CD4-positive, alpha-beta T cell treated with Interleukin-2 at 100 ng/mL for 4 hours (primary cell): ENCODE data around the gene ZNF524.
"Not testable (repeated sequence)": the region's sequence is repeated elsewhere in the genome, so short reads cannot be mapped to it uniquely, and the experiment has no call there.

ENCODE experiments used
- DNase-seq: peaks from one replicate; pipeline ENCODE4 v3.0.0-alpha.2; 2020; ENCODE audit warnings: low spot score

ZNF524 gene, protein sequence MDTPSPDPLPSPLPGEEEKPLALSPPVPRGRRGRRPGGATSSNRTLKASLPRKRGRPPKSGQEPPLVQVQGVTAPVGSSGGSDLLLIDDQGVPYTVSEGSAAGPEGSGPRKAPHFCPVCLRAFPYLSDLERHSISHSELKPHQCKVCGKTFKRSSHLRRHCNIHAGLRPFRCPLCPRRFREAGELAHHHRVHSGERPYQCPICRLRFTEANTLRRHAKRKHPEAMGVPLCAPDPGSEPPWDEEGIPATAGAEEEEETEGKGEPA

DNA sequence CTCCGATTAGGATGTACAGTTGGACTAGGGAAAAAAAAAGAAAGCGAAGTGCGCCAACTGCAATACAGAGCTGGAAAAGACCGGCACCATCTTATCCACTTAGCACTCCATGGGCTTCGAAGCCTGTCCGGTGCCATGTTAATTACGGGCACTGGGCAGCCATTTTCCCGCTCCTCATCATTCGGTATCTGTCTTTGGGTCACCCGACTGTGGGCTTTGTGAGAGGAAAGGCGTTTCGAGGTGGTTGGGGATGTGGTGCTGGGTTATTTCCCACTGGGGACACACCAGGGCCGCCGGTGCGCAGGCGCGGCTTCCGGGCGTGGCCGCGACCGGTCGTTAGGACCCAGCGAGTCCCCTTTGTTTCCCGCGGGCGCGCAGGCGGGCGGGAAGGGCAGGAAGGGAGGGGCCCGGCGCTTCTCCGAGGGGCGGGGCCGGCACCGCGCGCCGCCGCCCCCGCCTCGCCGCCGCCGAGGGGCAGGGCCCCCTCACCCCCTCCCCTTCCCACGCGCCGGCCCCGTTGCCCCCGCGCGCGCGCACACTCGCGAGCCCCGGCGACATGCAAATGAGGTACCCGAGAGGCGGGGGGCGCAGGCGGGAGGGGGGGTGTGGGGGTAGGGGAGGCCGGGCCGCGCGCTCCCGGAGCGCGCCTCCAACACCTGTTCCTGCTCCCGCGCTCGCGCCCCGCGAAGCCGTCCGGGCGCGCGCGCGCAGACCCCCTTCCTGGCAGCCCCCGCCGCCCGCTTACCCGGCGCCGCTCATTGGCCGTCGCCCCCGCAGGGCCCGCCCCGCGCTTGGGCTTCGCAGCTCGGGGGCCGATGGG, at the start of gene ZNF524:
ZNF524 (plus strand) TSS at position 447 of the 820 bp plus-strand sequence. CDS start 1,825 bp downstream, outside the sequence.
- peak; percentile 87 for DNase-seq

DNA sequence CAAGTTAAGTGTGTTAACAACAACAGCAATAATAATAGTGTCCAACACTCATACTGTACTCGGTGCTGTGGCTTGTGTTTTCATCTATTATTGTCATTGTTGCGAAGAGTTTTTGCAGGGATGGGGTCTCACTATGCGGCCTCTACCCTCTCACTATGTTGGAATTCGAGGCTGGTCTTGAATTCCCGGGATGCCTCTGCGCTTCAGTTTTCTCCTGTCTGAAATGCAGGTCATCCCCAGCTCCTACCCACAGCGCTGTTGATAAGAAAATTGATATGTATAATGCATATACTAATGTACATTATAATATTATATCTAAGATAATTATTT, 49.8 kb upstream of the ZNF524 start:
- no peak for DNase-seq

DNA sequence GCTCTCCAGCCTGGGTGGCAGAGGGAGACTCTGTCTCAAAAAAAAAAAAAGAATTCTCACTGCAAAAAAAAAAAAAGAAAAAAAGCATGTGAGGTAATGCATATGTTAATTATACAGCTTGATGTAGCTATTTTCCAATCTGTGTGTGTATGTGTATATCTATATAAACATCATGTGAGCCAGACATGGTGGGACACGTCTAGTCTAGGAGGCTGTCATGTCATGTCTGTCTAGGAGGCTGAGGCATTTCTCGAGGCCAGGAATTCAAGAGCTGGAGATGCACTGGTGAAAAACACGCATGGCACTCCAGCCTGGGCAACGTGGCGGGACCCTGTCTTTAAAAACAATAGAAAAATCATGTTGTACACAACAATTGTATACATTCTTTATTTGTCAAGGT, 47.9 kb upstream of the ZNF524 start:
- DNase-seq, result no peak

DNA sequence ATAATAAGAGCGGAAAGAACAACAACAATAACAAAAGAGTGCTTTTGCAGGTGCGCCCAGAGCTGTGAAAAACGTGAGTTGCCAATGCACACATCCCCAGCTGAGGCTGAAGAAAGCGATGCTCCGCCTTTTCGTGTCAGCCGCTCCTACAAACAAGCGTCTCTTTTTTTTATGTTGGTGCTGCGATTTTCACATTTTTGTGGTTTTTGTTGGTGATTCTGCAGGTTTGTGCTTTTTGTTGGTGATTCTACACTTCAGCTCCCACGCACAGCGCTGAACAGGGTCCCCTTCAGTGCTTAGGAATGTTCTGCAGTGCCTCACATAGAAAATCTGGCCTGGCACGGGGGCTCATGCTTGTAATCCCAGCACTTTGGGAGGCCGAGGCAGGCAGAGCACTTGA, 47.5 kb upstream of the ZNF524 start:
- no peak for DNase-seq

DNA sequence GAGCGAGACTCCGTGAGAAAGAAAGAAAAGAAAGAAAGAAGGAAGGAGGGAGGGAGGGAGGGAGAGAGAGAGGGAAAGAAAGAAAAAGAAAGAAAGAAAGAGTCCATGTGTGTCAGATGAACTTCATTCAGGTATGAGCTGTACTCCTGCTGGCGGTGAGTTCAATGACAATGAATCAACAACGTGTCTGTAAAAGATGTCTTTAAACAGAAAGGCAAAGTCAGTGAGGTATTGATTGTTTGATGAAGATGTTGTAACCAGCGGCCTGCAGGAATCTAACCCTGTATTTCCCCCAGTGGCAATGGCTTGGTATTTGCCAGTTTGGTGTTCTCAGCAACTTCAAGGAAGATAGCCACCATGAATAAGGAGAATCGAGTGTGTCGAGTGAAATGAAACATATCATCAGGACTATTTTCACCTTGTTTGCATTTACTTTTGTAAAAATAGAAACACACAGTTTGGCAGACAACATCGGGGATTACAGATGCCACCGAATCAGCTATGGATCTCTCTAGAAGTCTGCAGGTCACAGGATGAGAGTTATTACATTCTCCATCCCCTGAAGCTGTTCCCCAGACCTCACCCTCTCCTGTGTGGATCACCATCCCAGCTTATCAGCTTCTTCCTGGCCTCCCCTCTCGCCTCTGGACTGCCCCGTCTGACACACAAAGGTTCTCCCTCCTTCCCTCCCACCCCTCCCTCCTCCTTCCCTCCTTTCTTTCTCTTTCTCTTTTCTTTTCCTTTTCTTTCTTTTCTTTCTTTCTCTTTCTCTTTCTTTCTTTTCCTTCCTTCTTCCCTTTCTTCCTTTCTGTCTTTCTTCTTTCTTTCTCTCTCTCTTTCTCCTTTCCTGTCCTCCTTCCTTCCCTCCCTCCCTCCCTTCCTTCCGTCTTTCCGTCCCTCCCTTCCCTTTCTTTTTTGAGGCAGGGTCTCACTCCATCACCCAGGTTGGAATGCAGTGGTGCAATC, 46.6 kb upstream of the ZNF524 start:
- DNase-seq, result no peak

DNA sequence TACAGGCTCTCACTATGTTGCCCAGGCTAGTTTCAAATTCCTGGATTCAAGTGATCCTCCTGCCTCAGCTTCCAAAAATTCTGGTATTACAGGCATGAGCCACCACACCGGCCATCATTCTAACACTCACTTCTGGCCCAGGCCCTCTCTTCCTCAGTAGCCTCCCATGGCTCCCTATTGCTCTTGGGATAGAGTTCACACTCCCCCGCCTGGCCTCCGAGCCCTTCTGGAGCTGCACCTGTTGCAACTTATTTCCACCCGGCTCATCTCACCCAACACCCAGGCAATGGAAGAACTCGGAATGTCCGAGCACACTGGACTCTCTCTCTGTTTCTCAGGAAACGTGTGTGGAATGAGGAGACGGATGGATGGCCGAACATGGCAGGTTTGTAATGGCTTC, 45.8 kb upstream of the ZNF524 start:
- DNase-seq, result no peak

DNA sequence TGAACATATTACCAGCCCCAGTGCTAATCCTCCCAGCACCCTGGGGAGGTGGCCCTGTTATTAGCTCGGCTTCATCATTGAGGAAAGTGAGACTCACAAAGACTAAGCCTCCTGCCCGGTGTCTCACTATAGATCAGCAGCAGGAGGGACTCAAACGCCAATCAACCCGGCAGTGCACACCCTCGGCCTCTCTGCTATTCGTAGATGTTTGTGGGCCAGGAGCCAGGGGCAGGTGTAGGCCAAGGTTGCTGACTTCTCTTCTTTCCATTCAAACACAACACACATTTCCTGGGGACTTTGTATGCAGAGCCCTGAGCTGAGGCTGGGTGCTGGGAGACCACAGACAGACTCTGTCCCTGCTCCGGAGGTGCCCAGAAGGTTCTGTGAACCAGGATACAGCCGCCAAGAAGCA, 45.3 kb upstream of the ZNF524 start:
- no peak for DNase-seq

DNA sequence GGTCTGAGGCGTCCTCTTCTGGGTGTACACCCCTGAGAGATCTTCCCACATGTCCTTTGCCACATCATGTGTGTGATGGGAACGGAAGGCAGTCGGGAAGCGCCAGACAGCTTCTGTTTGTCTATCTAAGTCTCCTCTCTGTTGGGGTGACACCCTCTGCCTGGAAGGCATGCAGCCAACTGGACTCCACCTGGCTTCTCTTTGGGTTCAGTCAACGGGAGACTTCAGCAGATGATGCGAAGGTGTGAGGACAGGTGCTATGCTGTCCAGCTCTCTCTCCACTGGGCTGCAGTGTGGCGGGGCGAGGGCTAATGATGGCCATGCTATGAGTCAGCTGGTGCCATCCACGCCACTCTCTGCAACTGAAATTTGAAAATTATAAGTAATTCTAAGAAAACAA, 40.4 kb upstream of the ZNF524 start:
- no peak for DNase-seq

DNA sequence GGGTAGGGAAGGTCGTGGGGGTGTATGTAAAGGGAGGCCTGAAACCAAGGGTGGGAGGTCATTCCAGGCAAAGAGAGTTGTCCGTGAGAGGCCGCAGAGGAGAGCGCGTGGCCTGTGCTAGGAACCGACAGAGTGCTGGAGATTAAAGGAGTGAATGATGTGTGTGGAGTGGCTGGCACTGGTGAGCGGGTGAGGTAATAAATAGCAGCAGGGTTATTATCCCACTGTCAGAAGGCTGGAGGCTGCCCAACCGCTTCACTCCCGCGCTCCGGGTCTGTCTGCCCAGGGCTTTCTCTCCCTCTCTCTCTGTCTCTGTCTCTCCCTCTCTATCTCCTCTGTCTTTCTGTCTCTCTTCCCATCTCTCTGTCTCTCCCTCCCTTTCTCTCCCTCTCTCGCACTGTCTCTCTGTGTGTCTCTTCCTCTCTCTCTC, 36.8 kb upstream of the ZNF524 start:
- no peak for DNase-seq

DNA sequence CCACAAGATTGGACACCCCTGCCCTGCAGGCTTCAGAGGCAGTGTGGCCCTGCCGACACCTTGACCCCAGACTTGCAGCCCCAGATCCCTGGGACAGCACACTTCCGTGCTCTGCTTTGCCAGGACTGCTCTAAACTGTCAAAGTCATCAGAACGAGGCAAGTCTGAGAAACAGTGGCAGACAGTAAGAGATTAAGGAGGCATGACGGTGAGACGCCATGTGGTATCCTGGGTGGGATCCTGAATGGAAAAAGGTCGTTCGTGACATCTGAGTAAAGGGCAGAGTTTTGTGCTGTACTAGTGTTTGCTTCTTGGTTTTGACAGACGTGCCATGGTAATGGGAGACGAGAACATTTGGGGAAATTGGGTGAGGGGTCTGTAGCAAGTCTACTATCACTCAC, 33.3 kb upstream of the ZNF524 start:
- no peak for DNase-seq

DNA sequence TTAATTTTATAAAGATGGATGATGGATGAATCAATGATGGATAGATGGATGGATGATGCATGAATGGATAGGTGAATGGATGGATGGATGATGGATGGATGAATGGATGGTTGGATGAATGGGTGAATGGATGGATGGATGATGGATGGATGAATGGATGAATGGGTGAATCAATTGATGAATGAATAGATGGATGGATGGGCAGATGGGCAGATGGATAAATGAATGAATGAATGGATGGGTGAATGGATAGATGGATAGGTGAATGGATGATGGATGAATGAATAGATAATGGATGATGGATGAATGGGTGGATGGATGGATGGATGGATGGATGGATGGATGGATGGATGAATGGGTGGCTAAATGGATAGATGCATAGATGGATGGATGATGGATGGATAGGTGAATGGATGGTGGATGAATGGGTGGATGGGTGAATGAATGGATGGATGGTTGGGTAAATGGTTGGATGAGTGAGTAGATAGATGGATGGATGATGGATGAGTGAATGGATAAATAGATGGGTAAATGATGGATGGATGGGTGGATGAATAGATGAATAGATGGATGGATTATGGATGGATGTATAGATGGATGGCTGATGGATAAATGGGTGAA, 32.3 kb upstream of the ZNF524 start:
- no peak for DNase-seq

DNA sequence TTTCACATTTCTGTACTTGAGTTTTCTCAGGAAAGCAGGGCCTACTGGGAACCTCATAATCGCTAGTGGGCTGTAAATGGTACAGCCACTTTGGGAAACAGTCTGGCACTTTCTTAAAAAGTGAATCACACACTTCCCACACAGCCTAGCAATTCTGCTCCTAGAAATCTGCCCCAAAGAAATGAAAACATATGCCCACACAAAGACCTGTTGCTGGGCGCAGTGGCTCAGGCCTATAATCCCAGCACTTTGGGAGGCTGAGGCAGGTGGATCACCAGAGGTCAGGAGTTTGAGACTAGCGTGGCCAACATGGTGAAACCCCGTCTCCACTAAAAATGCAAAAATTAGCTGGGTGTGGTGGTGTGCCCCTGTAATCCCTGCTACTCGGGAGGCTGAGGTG, 30.6 kb upstream of the ZNF524 start:
- DNase-seq, result not testable (repeated sequence)

DNA sequence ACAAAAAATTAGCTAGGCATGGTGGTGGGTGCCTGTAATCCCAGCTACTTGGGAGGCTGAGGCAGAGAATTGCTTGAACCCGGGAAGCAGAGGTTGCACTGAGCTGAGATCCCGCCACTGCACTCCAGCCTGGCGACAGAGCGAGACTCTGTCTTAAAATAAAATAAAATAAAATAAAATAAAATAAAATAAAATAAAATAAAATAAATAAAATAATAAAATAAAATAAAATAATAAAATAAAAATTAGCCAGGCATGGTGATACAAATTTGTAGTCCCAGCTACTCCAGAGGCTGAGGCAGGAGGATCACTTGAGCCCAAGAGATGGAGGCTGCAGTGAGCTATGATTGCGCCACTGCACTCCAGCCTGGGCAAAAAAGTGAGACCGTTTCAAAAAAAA, 26.2 kb upstream of the ZNF524 start:
- not testable (repeated sequence) for DNase-seq

DNA sequence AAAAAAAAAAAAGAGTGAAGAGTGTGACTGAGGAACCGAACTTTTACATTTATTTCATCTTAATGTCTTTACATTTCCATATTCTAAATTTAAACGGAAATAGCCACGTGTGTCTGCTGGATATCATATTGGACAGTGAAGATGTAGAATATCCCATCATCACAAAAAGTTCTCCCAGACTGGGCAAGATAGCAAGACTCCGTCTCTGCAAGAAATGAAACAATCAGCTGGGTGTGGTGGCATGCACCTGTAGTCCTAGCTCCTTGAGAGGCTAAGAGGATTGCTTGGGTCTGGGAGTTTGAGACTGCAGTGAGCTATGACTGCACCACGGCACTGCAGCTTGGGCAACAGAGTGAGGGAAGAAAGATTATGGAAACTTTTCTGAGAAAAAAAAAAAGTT, 23.3 kb upstream of the ZNF524 start:
- no peak for DNase-seq

DNA sequence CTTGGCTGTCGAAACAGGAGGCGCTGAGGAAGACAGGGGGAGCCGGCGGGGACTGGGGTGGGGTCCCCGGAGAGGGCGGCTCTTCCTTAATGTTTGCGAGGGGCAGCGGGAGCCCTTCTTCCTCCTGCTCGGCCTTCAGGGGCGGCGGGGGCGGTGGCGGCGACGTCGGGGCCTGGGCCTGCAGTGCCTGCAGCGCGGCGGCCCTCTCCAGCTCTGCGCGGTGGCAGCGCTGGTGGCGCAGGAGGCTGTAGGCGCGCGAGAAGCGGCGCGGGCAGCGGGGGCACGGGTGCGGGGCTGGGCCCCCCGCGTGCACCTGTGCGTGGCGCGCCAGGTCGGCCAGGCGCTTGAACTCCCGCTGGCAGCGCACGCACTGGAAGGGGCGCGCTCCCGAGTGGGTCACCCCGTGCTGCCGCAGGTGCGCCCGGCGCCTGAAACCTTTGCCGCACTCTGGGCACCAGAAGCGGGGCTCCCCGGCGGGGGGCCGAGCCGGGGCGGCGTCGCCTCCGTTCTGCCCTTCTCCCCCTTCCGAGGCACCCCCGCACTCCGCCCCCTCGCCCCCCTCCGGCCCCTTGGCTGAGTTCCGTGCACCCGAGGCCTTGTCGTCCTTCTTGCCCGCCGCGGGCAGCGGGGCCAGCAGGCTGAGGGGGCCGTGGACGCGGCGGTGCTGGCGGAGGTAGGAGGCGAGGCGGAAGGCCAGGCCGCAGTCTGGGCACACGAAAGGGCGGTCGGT, 21.9 kb upstream of the ZNF524 start:
- no peak for DNase-seq

DNA sequence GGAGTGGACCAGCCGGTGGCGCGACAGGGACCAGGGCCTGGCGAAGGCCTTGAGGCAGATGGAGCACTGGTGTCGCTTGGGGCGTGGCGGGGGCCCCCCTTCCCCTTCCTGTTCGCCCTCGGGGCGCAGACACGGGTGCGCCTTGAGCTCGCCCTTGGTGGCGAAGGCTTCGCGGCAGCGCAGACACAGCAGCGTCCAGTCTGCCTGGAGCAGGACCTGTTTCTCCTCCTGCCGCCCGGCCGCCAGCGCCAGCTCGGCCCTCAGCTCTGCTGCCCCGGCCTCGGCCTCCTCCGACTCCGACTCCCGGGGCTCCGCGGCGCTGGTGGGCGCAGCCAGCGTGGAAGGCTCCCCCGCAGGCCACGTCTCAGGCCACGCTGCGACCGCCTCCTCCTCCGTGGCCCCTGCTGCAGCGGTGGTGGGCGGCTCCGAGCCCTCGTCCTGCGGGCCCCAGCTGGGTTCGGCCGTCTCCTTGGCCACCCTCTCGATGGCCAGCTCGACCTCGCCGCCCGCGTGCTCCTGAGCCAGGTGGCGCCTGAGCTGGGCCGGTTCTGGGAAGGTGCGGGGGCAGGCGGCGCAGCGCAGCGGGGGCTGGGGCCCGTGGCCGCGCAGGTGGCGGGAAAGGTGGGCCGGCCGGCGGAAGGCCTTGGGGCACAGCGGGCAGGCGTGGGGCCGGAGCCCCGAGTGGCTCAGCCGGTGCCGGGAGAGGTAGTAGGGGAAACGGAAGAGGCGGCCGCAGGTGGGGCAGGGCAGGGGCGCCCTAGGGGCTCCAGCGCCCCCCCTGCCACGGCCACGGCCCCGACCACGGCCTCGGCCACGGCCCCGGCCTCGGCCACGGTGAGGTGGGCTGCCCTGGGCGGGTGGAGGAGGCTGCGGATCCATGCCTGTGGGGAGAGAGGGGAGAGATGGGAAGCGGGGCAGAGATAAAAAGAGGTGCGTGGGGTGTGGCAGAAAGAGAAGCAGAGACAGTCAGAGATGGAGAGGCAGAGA, 21.0 kb upstream of the ZNF524 start:
- no peak for DNase-seq

DNA sequence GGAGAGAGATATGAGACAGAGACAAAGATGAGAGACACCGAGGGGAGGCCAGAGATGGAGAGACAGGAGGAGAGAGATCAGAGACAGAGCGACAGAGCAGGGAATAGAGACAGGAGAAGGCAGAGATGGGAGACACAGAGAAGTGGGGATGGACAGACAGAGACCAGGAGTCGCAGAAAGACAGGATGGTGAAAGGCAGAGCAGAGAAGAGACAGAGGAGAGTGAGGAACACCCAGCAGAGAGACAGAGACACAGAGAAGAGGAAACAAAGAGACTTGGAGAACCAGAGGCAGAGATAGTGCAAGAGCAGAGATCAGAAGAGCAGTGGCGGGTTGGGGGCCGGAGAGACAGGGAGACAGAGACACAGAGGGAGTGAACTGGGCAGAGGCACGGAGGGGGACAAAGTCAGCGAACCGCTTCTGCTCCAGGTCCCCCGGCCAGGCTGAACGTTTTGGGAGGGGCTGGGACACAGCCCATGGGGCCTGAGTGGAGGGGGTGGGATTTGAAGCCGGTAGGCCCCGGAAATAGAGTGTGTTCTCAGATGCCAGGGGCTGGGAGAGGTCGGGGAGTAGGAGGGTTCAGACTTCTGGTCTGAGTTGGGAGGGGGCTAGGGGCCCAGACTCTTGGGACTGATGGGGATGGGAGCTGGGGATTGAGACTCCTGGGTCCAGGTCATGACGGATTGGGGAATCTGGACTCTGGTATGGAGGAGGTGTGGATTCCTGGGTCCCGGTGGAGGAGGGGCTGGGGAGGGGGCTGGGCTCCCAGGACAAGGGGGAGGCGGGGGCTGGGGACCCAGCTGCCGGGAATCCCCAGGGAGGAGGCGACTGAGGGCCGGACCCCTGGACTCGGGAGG, 20.1 kb upstream of the ZNF524 start:
- DNase-seq, result no peak

DNA sequence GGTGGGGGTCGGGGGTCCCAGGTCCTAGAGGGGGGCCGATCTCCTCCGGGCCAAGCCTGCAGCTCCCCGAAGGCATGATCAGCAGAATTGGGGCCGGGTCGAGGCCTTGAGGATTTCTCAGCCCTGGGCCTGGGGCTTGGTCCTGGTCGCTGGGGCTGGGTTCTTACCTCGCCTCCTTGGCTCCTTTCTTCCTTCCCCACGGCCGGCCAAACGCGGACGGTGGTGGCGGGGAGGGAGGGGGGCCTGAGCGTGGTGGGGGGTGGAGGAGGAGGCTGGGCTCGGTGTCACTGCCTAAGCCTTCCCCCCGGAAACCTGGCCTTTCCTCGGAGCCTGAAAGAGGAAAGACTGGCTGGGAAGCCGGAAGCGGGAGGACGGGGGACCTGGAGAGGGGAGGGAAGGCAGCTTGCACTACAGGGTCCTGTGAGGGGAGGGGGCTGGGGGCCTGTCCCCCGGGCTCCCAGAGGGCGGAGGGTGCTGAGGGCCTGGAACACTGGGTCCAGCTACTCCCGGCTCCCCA, 19.4 kb upstream of the ZNF524 start, which contains the start of gene ZNF579:
ZNF579 (minus strand) TSS at position 221 of the 517 bp plus-strand sequence. CDS start 1,209 bp downstream, outside the sequence.
- peak; percentile 76 for DNase-seq
